Neural cell (in vitro differentiated cells): Measurements from ENCODE around the gene CDH6. TPM values are rescaled to one million over a fixed set of nuclear protein-coding genes. Genes with fewer than 3 reads are reported as not detected.

Experiments used
- H2AFZ ChIP-seq: fragments of 200-600, 300-800 bp; sonication (generic), shearing (Covaris generic); 2 replicates; pipeline ENCODE4 v1.6.0; 2014; ENCODE audit warnings: low read depth, mild to moderate bottlenecking, antibody characterized with exemption, low read length, moderate library complexity
- H3F3A ChIP-seq: fragments of 200-600 bp; shearing (Covaris generic); 2 replicates; pipeline ENCODE4 v1.6.1; 2016; ENCODE audit warnings: mild to moderate bottlenecking, moderate library complexity, mixed read lengths, antibody characterized with exemption, low read length; ENCODE audit not compliant: insufficient read depth, poor library complexity, severe bottlenecking
- H3K27ac ChIP-seq: fragments of 200-600, 300-800 bp; sonication (generic), shearing (Covaris generic); 2 replicates; pipeline ENCODE4 v1.5.1; 2014; ENCODE audit warnings: mild to moderate bottlenecking, low read length, moderate library complexity
- H3K27me3 ChIP-seq: fragments of 300-800, 200-600 bp; sonication (generic), shearing (Covaris generic); 2 replicates; pipeline ENCODE4 v1.6.0; 2014; ENCODE audit warnings: mild to moderate bottlenecking, low read depth, low read length, moderate library complexity; ENCODE audit not compliant: insufficient read depth
- H3K36me3 ChIP-seq: fragments of 300-800, 200-600 bp; sonication (generic), shearing (Covaris generic); 2 replicates; pipeline ENCODE4 v1.5.1; 2014; ENCODE audit warnings: mild to moderate bottlenecking, antibody characterized with exemption, low read length, moderate library complexity; ENCODE audit not compliant: insufficient read depth
- H3K4me2 ChIP-seq: fragments of 300-800, 200-600 bp; sonication (generic), shearing (Covaris generic); 2 replicates; pipeline ENCODE4 v1.6.0; 2014; ENCODE audit warnings: mild to moderate bottlenecking, low read length
- H3K4me3 ChIP-seq: fragments of 300-800, 200-600 bp; sonication (generic), shearing (Covaris generic); 2 replicates; pipeline ENCODE4 v1.5.1; 2014; ENCODE audit warnings: mild to moderate bottlenecking, low read length, moderate library complexity
- H3K79me2 ChIP-seq: fragments of 200-600 bp; shearing (Covaris generic); replicated peaks from 2 replicates; pipeline ENCODE4 v1.6.0; 2014; ENCODE audit warnings: mild to moderate bottlenecking, low read length, moderate library complexity; ENCODE audit not compliant: insufficient read depth
- H3K9ac ChIP-seq: fragments of 300-800, 200-600 bp; sonication (generic), shearing (Covaris generic); 2 replicates; pipeline ENCODE4 v1.6.1; 2016; ENCODE audit warnings: mild to moderate bottlenecking, low read length, mixed read lengths
- H3K9me2 ChIP-seq: fragments of 200-600 bp; shearing (Covaris generic); 2 replicates; pipeline ENCODE4 v1.6.1; 2016; ENCODE audit warnings: mild to moderate bottlenecking, low read length, mixed read lengths; ENCODE audit not compliant: insufficient read depth
- H3K9me3 ChIP-seq: fragments of 200-600, 300-800 bp; sonication (generic), shearing (Covaris generic); 2 replicates; pipeline ENCODE4 v1.6.1; 2016; ENCODE audit warnings: mild to moderate bottlenecking, mixed run types, low read length, moderate library complexity, mixed read lengths
- H4K20me1 ChIP-seq: fragments of 200-600 bp; shearing (Covaris generic); 2 replicates; pipeline ENCODE4 v1.6.1; 2016; ENCODE audit warnings: mild to moderate bottlenecking, mixed run types; ENCODE audit not compliant: insufficient read depth
- EP300 ChIP-seq: fragments of 450-650 bp; conservative IDR thresholded peaks from 2 replicates; pipeline ENCODE4 v1.6.1; 2014; ENCODE audit warnings: antibody characterized with exemption, mild to moderate bottlenecking, moderate library complexity; ENCODE audit not compliant: poor library complexity, severe bottlenecking
- EZH2 ChIP-seq: fragments of 200-600, 300-800 bp; shearing (Covaris generic), sonication (generic); IDR thresholded peaks from 2 replicates; pipeline ENCODE4 v1.6.1; 2014; ENCODE audit warnings: antibody characterized with exemption, low read length, borderline replicate concordance, mild to moderate bottlenecking; ENCODE audit not compliant: insufficient read depth, poor library complexity, severe bottlenecking
- MXI1 ChIP-seq: fragments of 450-650 bp; conservative IDR thresholded peaks from 2 replicates; pipeline ENCODE4 v1.6.1; 2014; ENCODE audit warnings: antibody characterized with exemption, mild to moderate bottlenecking; ENCODE audit not compliant: poor library complexity, severe bottlenecking
- POLR2AphosphoS5 ChIP-seq: IDR thresholded peaks from 2 replicates; pipeline ENCODE4 v1.6.1; 2012
- RAD21 ChIP-seq: fragments of 450-650 bp; conservative IDR thresholded peaks from 2 replicates; pipeline ENCODE4 v1.6.1; 2014; ENCODE audit warnings: antibody characterized with exemption, mild to moderate bottlenecking, moderate library complexity
- SMC3 ChIP-seq: fragments of 450-650 bp; conservative IDR thresholded peaks from 2 replicates; pipeline ENCODE4 v1.6.1; 2014; ENCODE audit warnings: antibody characterized with exemption, mild to moderate bottlenecking, moderate library complexity; ENCODE audit not compliant: poor library complexity
- TAF1 ChIP-seq: IDR thresholded peaks from 2 replicates; pipeline ENCODE4 v1.6.1; 2012; ENCODE audit warnings: low read depth
- polyA plus RNA-seq: library from polyadenylated mRNA; depleted of rRNA; stranded (reverse); fragments of >200 nt; gene quantifications from 2 replicates; pipeline ENCODE4 v1.2.3, GENCODE V29; 2014
- TF ChIP-seq, protein P1 (sequence below): IDR thresholded peaks from 2 replicates; pipeline ENCODE4 v1.6.1; 2012; ENCODE audit warnings: borderline replicate concordance
- TF ChIP-seq, protein P2 (sequence below): fragments of 450-650 bp; IDR thresholded peaks from 2 replicates; pipeline ENCODE4 v1.5.1; 2014; ENCODE audit warnings: antibody characterized with exemption, mild to moderate bottlenecking, moderate library complexity; ENCODE audit not compliant: poor library complexity, severe bottlenecking

The CDH6 gene
- polyA plus RNA-seq, 1 donor from 2014 or later, result 2.1 TPM

- no peaks in the 10 kb centered on the region for H3K27me3 ChIP-seq
- no peaks in the 10 kb centered on the region for H3K79me2 ChIP-seq
- no peaks in the 10 kb centered on the region for H3K36me3 ChIP-seq
- H3K9ac ChIP-seq, result no peak overlapping the region
- no peak overlapping the region for H2AFZ ChIP-seq
- H3K4me2 ChIP-seq, result no peak overlapping the region
- no peak overlapping the region for H3K4me3 ChIP-seq
- H3K9me2 ChIP-seq, result no peaks in the 10 kb centered on the region
- H3K27ac ChIP-seq, result no peak overlapping the region
- no peaks in the 10 kb centered on the region for H4K20me1 ChIP-seq
- H3F3A ChIP-seq, result no peaks in the 10 kb centered on the region
- TF ChIP-seq MXI1, result no peak
- TF ChIP-seq TAF1, result no peak
- TF ChIP-seq RAD21, result no peak
- TF ChIP-seq, protein P1, sequence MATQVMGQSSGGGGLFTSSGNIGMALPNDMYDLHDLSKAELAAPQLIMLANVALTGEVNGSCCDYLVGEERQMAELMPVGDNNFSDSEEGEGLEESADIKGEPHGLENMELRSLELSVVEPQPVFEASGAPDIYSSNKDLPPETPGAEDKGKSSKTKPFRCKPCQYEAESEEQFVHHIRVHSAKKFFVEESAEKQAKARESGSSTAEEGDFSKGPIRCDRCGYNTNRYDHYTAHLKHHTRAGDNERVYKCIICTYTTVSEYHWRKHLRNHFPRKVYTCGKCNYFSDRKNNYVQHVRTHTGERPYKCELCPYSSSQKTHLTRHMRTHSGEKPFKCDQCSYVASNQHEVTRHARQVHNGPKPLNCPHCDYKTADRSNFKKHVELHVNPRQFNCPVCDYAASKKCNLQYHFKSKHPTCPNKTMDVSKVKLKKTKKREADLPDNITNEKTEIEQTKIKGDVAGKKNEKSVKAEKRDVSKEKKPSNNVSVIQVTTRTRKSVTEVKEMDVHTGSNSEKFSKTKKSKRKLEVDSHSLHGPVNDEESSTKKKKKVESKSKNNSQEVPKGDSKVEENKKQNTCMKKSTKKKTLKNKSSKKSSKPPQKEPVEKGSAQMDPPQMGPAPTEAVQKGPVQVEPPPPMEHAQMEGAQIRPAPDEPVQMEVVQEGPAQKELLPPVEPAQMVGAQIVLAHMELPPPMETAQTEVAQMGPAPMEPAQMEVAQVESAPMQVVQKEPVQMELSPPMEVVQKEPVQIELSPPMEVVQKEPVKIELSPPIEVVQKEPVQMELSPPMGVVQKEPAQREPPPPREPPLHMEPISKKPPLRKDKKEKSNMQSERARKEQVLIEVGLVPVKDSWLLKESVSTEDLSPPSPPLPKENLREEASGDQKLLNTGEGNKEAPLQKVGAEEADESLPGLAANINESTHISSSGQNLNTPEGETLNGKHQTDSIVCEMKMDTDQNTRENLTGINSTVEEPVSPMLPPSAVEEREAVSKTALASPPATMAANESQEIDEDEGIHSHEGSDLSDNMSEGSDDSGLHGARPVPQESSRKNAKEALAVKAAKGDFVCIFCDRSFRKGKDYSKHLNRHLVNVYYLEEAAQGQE, result no peak
- TF ChIP-seq EZH2, result no peak
- no peak for TF ChIP-seq EP300
- TF ChIP-seq, protein P2, sequence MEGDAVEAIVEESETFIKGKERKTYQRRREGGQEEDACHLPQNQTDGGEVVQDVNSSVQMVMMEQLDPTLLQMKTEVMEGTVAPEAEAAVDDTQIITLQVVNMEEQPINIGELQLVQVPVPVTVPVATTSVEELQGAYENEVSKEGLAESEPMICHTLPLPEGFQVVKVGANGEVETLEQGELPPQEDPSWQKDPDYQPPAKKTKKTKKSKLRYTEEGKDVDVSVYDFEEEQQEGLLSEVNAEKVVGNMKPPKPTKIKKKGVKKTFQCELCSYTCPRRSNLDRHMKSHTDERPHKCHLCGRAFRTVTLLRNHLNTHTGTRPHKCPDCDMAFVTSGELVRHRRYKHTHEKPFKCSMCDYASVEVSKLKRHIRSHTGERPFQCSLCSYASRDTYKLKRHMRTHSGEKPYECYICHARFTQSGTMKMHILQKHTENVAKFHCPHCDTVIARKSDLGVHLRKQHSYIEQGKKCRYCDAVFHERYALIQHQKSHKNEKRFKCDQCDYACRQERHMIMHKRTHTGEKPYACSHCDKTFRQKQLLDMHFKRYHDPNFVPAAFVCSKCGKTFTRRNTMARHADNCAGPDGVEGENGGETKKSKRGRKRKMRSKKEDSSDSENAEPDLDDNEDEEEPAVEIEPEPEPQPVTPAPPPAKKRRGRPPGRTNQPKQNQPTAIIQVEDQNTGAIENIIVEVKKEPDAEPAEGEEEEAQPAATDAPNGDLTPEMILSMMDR, result no peak
- TF ChIP-seq POLR2AphosphoS5, result no peak
- TF ChIP-seq SMC3, result no peak
- H3K9me3 ChIP-seq, result no peaks in the 10 kb centered on the region
These were observed 35.8 kb downstream of the CDH6 start for GRCh38 chr5:31229266-31229665.

GRCh38 chr5:31231177-31231838, 37.8 kb downstream of the CDH6 start:
- no peaks in the 10 kb centered on the region for H3F3A ChIP-seq
- no peaks in the 10 kb centered on the region for H3K36me3 ChIP-seq
- H3K79me2 ChIP-seq, result no peaks in the 10 kb centered on the region
- no peak overlapping the region for H3K4me2 ChIP-seq
- H3K27ac ChIP-seq, result no peak overlapping the region
- no peaks in the 10 kb centered on the region for H4K20me1 ChIP-seq
- TF ChIP-seq EZH2, result no peak
- H3K9me3 ChIP-seq, result no peaks in the 10 kb centered on the region
- H3K27me3 ChIP-seq, result no peaks in the 10 kb centered on the region
- no peak overlapping the region for H2AFZ ChIP-seq
- no peak overlapping the region for H3K9ac ChIP-seq
- H3K4me3 ChIP-seq, result no peak overlapping the region
- no peaks in the 10 kb centered on the region for H3K9me2 ChIP-seq
